Tibial nerve (tissue), 3 donors: ENCODE measurements around the gene ATAD1.

ENCODE experiments used
- CTCF ChIP-seq, 5 experiments: fragments of 200-600 bp in 3 of 5; fragments of 450-650 bp in 2 of 5; sonication (generic) in 3 of 5; IDR thresholded peaks; one replicate each; pipeline ENCODE4 v1.5.1; 2016 to 2019; ENCODE audit warnings: antibody characterized with exemption in 5 of 5, mild to moderate bottlenecking in 3 of 5, moderate library complexity in 2 of 5
- POLR2A ChIP-seq, 2 donors: fragments of 450-650 bp; IDR thresholded peaks; one replicate each; pipeline ENCODE4 v1.6.1; 2017; ENCODE audit warnings: antibody characterized with exemption in 2 of 2, mild to moderate bottlenecking in 2 of 2, moderate library complexity in 2 of 2

- TF ChIP-seq CTCF (IDR thresholded peaks at IDR 0.05) (no peak), POLR2A (IDR thresholded peaks at IDR 0.05) (no peak)
Measured at GRCh38 chr10:87794285-87794684, 23.7 kb downstream of the ATAD1 start.
